OCI-LY1 (cell line): ENCODE measurements around the gene MRC2.

ENCODE experiments used
- H2AFZ ChIP-seq: fragments of 200-600 bp; sonication (generic), shearing (Covaris generic); 2 replicates; pipeline ENCODE4 v1.6.0; 2014; ENCODE audit warnings: antibody characterized with exemption, mild to moderate bottlenecking, low read length
- H3F3A ChIP-seq: fragments of 200-600 bp; sonication (generic), shearing (Covaris generic); 2 replicates; pipeline ENCODE4 v1.6.0; 2014; ENCODE audit warnings: mild to moderate bottlenecking, antibody characterized with exemption, low read length, moderate library complexity; ENCODE audit not compliant: insufficient read depth
- H3K27ac ChIP-seq: fragments of 200-600 bp; sonication (generic); 2 replicates; pipeline ENCODE4 v1.5.1; 2014; ENCODE audit warnings: low read length, mixed run types, mild to moderate bottlenecking, low read depth; ENCODE audit not compliant: poor library complexity, severe bottlenecking
- H3K27me3 ChIP-seq: fragments of 200-600 bp; sonication (generic); 2 replicates; pipeline ENCODE4 v1.6.0; 2014; ENCODE audit warnings: antibody characterized with exemption, mild to moderate bottlenecking, low read length, moderate library complexity; ENCODE audit not compliant: insufficient read depth
- H3K36me3 ChIP-seq: fragments of 200-600 bp; sonication (generic); 2 replicates; pipeline ENCODE4 v1.6.1; 2014; ENCODE audit warnings: mild to moderate bottlenecking, antibody characterized with exemption, low read length, moderate library complexity, mixed read lengths; ENCODE audit not compliant: insufficient read depth
- H3K4me1 ChIP-seq: fragments of 200-600 bp; sonication (generic); 2 replicates; pipeline ENCODE4 v1.5.1; 2014; ENCODE audit warnings: mild to moderate bottlenecking, low read length, moderate library complexity; ENCODE audit not compliant: insufficient read depth, severe bottlenecking
- H3K4me2 ChIP-seq: fragments of 200-600 bp; sonication (generic), shearing (Covaris generic); 2 replicates; pipeline ENCODE4 v1.6.1; 2014; ENCODE audit warnings: low read length
- H3K4me3 ChIP-seq: fragments of 200-600 bp; sonication (generic); 2 replicates; pipeline ENCODE4 v1.5.1; 2014; ENCODE audit warnings: low read length, low read depth, mild to moderate bottlenecking, mixed read lengths; ENCODE audit not compliant: poor library complexity, severe bottlenecking
- H3K79me2 ChIP-seq: fragments of 200-600 bp; shearing (Covaris generic); 2 replicates; pipeline ENCODE4 v1.6.1; 2016; ENCODE audit warnings: mixed run types, low read length, mixed read lengths; ENCODE audit not compliant: insufficient read depth
- H3K9ac ChIP-seq: fragments of 200-600 bp; sonication (generic), shearing (Covaris generic); 2 replicates; pipeline ENCODE4 v1.6.1; 2014; ENCODE audit warnings: mild to moderate bottlenecking, low read length, mixed read lengths
- H3K9me2 ChIP-seq: fragments of 200-600 bp; sonication (generic), shearing (Covaris generic); 2 replicates; pipeline ENCODE4 v1.6.1; 2014; ENCODE audit warnings: low read depth, mild to moderate bottlenecking, low read length, mixed read lengths
- H3K9me3 ChIP-seq: fragments of 200-600 bp; shearing (Covaris generic); 2 replicates; pipeline ENCODE4 v1.6.1; 2014; ENCODE audit warnings: low read length, mixed read lengths
- H4K20me1 ChIP-seq: fragments of 200-600 bp; sonication (generic), shearing (Covaris generic); 2 replicates; pipeline ENCODE4 v1.6.0; 2016; ENCODE audit warnings: mild to moderate bottlenecking, low read length; ENCODE audit not compliant: insufficient read depth
- EZH2 ChIP-seq: fragments of 200-600 bp; sonication (generic), shearing (Covaris generic); IDR thresholded peaks from 2 replicates; pipeline ENCODE4 v1.8.0; 2017; ENCODE audit warnings: borderline replicate concordance, mixed run types, mild to moderate bottlenecking, antibody characterized with exemption, low read length, moderate library complexity, mixed read lengths
- TF ChIP-seq, protein P1 (sequence below): fragments of 200-600 bp; sonication (generic), shearing (Covaris generic); IDR thresholded peaks from 2 replicates; pipeline ENCODE4 v1.5.1; 2017; ENCODE audit warnings: mild to moderate bottlenecking, antibody characterized with exemption, low read length, moderate library complexity, mixed read lengths

The MRC2 gene

DNA sequence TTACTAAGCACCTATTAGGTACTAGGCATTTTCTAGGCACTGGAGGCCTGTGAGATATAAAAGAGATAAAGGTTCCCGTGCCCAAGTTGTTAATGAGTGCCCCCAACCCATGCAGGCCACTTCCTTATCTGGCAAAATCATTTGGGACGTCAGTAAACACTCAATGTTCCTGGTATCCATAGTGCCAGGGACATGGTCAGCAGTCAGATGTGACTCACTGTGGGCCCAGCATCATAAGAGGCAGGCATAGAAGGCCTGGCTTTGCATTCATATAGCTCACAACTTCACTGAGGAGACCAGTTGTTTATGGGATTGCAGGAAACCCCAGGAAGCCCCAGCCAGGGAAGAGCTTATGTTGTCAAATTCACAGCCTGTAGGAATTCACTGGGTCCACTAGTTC is 81.1 kb downstream of the MRC2 start:
- H3K4me2 ChIP-seq, result no peak overlapping the region
- H3K4me3 ChIP-seq, result no peak overlapping the region
- H3K79me2 ChIP-seq, result no peaks in the 10 kb centered on the region
- no peaks in the 10 kb centered on the region for H3K9me2 ChIP-seq
- H3K27me3 ChIP-seq, result no peaks in the 10 kb centered on the region; the same call in none of the 2 replicates
- H3K9me3 ChIP-seq, result peaks cover 3% of the 10 kb centered on the region; the same call in 1 of the 2 replicates
- no peaks in the 10 kb centered on the region; the same call in 1 of the 2 replicates for H3K36me3 ChIP-seq
- H3K4me1 ChIP-seq, result no peaks in the 10 kb centered on the region
- no peaks in the 10 kb centered on the region for H4K20me1 ChIP-seq
- H3K27ac ChIP-seq, result no peak overlapping the region
- no peak for TF ChIP-seq EZH2
- TF ChIP-seq, protein P1, sequence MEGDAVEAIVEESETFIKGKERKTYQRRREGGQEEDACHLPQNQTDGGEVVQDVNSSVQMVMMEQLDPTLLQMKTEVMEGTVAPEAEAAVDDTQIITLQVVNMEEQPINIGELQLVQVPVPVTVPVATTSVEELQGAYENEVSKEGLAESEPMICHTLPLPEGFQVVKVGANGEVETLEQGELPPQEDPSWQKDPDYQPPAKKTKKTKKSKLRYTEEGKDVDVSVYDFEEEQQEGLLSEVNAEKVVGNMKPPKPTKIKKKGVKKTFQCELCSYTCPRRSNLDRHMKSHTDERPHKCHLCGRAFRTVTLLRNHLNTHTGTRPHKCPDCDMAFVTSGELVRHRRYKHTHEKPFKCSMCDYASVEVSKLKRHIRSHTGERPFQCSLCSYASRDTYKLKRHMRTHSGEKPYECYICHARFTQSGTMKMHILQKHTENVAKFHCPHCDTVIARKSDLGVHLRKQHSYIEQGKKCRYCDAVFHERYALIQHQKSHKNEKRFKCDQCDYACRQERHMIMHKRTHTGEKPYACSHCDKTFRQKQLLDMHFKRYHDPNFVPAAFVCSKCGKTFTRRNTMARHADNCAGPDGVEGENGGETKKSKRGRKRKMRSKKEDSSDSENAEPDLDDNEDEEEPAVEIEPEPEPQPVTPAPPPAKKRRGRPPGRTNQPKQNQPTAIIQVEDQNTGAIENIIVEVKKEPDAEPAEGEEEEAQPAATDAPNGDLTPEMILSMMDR, result no peak
- H3F3A ChIP-seq, result no peaks in the 10 kb centered on the region
- no peak overlapping the region for H2AFZ ChIP-seq
- H3K9ac ChIP-seq, result no peak overlapping the region

DNA sequence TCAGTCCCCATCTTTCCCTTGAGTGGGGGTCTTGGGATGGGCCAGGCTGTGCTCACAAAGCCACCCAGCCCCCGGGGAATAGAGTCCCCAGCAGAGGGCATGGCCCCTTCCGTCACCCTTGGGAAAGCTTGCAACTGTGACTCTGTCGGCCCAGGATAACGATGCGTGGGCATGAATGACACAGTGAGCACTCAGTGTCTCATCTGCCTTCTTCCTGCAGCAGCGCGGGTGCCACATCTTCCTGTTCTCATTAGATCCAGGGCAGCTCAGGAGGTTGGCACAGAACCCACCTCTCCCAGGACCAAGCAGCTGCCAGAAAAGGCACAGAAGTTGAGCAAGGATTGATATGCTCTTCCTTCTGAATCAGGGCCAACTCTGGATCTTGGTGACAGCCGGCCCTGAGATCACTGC is 84.7 kb downstream of the MRC2 start:
- no peaks in the 10 kb centered on the region for H3K4me1 ChIP-seq
- H4K20me1 ChIP-seq, result no peaks in the 10 kb centered on the region
- H3K27me3 ChIP-seq, result no peaks in the 10 kb centered on the region; the same call in none of the 2 replicates
- no peak overlapping the region for H3K4me3 ChIP-seq
- no peak overlapping the region for H3K4me2 ChIP-seq
- H3F3A ChIP-seq, result no peaks in the 10 kb centered on the region
- H3K9me3 ChIP-seq, result peaks cover 3% of the 10 kb centered on the region; the same call in 1 of the 2 replicates
- H3K36me3 ChIP-seq, result no peaks in the 10 kb centered on the region; the same call in 1 of the 2 replicates
- H3K9me2 ChIP-seq, result no peaks in the 10 kb centered on the region
- no peak overlapping the region for H3K9ac ChIP-seq
- TF ChIP-seq EZH2, result no peak
- TF ChIP-seq, protein P1, result no peak
- H3K27ac ChIP-seq, result no peak overlapping the region
- H2AFZ ChIP-seq, result no peak overlapping the region
- H3K79me2 ChIP-seq, result no peaks in the 10 kb centered on the region

DNA sequence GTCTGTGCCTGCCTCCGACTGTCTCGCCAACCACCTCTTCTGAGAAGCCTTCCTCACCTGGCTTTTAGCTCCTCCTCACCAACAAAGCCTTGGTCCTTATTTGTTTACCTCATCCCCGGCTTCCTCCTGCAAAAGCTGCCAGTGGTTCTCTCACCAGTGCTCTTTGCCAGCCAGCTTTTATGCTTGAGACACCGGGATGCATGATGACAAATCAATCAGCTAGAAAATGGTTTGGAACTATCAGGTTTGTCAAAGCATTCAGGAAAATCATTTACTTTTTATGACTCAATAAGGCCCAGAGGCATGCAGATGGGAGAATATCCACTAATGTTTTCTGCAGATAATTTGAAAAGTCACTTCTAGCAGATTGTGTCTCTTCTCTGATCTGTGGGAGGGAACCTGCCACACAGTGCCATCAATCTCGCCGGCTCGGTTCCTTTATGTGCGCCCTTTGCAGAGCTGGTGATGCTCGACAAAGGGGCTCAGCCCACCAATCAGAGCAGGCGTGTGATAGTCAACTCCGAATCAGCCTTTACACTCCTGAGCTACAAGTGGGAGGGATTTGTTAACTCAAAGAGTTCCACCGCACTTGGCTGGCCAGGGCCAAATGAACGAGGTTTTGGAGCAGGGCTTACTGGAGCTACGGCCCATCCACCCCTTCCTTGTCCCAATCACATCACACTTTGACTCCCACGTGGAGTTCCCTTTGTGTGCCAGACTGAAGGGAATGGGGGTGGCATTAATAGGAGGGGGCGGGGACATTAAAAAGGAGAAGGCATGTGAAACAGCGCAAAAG is 85.8 kb downstream of the MRC2 start:
- Histone ChIP-seq H3F3A (no peaks in the 10 kb centered on the region), H3K9me3 (peaks cover 3% of the 10 kb centered on the region; the same call in 1 of the 2 replicates), H3K4me1 (no peaks in the 10 kb centered on the region), H4K20me1 (no peaks in the 10 kb centered on the region), H3K4me2 (no peak overlapping the region), H3K9me2 (no peaks in the 10 kb centered on the region), H3K79me2 (no peaks in the 10 kb centered on the region), H3K9ac (no peak overlapping the region), H3K27ac (no peak overlapping the region), H2AFZ (no peak overlapping the region), H3K4me3 (no peak overlapping the region), H3K36me3 (no peaks in the 10 kb centered on the region; the same call in 1 of the 2 replicates), H3K27me3 (no peaks in the 10 kb centered on the region; the same call in none of the 2 replicates)
- TF ChIP-seq, protein P1, result no peak
- no peak for TF ChIP-seq EZH2
